ENCODE data around the gene PCDHB16. TPM values are rescaled to one million over a fixed set of nuclear protein-coding genes. Genes with fewer than 3 reads are reported as not detected.

The PCDHB16 gene
- total RNA-seq, 6 experiments from 2014 or later = 0.17 to 0.51 (median 0.34) TPM

DNA sequence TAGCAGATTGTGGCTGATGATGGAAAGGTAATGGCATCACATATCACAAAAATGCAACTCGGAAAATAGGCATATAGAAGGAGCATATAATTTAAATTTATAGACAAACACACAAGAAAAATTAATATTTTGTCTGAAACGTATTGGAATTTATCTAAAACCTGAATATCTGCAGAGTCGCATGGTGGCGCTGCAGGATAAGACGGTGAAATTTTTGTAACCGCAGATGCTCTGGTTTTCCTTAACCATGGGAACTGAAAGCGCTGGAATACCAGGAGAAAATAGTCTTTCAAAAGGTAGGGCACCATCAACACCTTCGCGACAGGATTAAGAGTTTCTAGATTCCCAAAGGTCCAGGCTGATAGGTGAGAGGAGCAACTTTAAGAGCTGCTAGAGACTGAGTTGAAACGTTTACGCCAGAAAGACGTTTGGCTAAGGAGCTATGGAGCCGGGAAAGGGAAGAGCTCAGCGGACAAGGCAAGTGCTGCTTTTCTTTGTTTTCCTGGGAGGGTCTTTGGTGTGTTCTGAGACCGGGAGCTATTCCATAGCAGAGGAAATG lies 52.0 kb downstream of the PCDHB16 start:
- H3K27me3 ChIP-seq = no peaks in the 10 kb centered on the region
- no peak overlapping the region for H3K27ac ChIP-seq
- DNase-seq (no peak), ATAC-seq (no peak)
- H3K4me1 ChIP-seq = no peaks in the 10 kb centered on the region
- WGBS (ENCODE audit: insufficient coverage, low coverage, low lambda C conversion rate, missing lambda C conversion rate) = 5% methylated on average over 15 of the region's 15 CpGs
- no peaks in the 10 kb centered on the region for H3K36me3 ChIP-seq
- no peak overlapping the region for H3K4me3 ChIP-seq
- intact Hi-C loops (cut with DNase I) = no loop called here
- no peak for TF ChIP-seq POLR2A (IDR thresholded peaks at IDR 0.05)
- TF ChIP-seq, protein P1, sequence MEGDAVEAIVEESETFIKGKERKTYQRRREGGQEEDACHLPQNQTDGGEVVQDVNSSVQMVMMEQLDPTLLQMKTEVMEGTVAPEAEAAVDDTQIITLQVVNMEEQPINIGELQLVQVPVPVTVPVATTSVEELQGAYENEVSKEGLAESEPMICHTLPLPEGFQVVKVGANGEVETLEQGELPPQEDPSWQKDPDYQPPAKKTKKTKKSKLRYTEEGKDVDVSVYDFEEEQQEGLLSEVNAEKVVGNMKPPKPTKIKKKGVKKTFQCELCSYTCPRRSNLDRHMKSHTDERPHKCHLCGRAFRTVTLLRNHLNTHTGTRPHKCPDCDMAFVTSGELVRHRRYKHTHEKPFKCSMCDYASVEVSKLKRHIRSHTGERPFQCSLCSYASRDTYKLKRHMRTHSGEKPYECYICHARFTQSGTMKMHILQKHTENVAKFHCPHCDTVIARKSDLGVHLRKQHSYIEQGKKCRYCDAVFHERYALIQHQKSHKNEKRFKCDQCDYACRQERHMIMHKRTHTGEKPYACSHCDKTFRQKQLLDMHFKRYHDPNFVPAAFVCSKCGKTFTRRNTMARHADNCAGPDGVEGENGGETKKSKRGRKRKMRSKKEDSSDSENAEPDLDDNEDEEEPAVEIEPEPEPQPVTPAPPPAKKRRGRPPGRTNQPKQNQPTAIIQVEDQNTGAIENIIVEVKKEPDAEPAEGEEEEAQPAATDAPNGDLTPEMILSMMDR (IDR thresholded peaks at IDR 0.05) = peak in 3 of 4 donors; percentile 7 to 12 (median 8)
- peaks cover 0 to 23% (median 4%) of the 10 kb centered on the region in 4 donors for H3K9me3 ChIP-seq

Other genes with a start within 250 kb of the PCDHB16 start
- gene PCDHAC2, start 215.9 kb upstream of the PCDHB16 start, total RNA-seq = 1 to 10 TPM in 3 of 6 experiments, under 1 TPM in 3; 0.68 to 2.2 (median 1.3) TPM
- not detected for gene PCDHB1, start 131.0 kb upstream of the PCDHB16 start, total RNA-seq
- gene PCDHB2, start 87.8 kb upstream of the PCDHB16 start, total RNA-seq = under 1 TPM in 3 of 6 experiments, not detected in 3; 0.11 to 0.19 (median 0.14) TPM
- gene PCDHB3, start 81.9 kb upstream of the PCDHB16 start, total RNA-seq = under 1 TPM in 3 of 6 experiments, not detected in 3; 0.07 to 0.31 (median 0.30) TPM
- gene PCDHB4, start 60.6 kb upstream of the PCDHB16 start, total RNA-seq = under 1 TPM; 0.10 to 0.35 (median 0.20) TPM
- 1 to 10 TPM in 1 of 6 experiments, under 1 TPM in 5; 0.18 to 1.2 (median 0.45) TPM for gene PCDHB5, start 47.2 kb upstream of the PCDHB16 start, total RNA-seq
- gene PCDHB6, start 32.3 kb upstream of the PCDHB16 start, total RNA-seq = under 1 TPM in 4 of 6 experiments, not detected in 2; 0.06 to 0.16 (median 0.12) TPM
- gene PCDHB7, start 9.7 kb upstream of the PCDHB16 start, total RNA-seq = under 1 TPM; 0.07 to 0.31 (median 0.13) TPM
- under 1 TPM in 4 of 6 experiments, not detected in 2; 0.12 to 0.49 (median 0.19) TPM for gene PCDHB8, start 4.6 kb upstream of the PCDHB16 start, total RNA-seq
- under 1 TPM in 5 of 6 experiments, not detected in 1; 0.07 to 0.51 (median 0.21) TPM for gene PCDHB9, start 4.8 kb downstream of the PCDHB16 start, total RNA-seq
- gene PCDHB10, start 10.0 kb downstream of the PCDHB16 start, total RNA-seq = under 1 TPM in 5 of 6 experiments, not detected in 1; 0.09 to 0.23 (median 0.12) TPM
- under 1 TPM in 5 of 6 experiments, not detected in 1; 0.06 to 0.44 (median 0.19) TPM for gene PCDHB11, start 17.2 kb downstream of the PCDHB16 start, total RNA-seq
- 1 to 10 TPM in 1 of 6 experiments, under 1 TPM in 4, not detected in 1; 0.27 to 1.1 (median 0.33) TPM for gene PCDHB12, start 26.3 kb downstream of the PCDHB16 start, total RNA-seq
- under 1 TPM; 0.25 to 1.00 (median 0.49) TPM for gene PCDHB13, start 31.5 kb downstream of the PCDHB16 start, total RNA-seq
- gene PCDHB14, start 41.0 kb downstream of the PCDHB16 start, total RNA-seq = 1 to 10 TPM in 1 of 6 experiments, under 1 TPM in 5; 0.44 to 1.0 (median 0.86) TPM
- under 1 TPM; 0.37 to 0.83 (median 0.63) TPM for gene PCDHB15, start 63.0 kb downstream of the PCDHB16 start, total RNA-seq
- gene SLC25A2, start 121.7 kb downstream of the PCDHB16 start, total RNA-seq = under 1 TPM in 1 of 6 experiments, not detected in 5; 0.31 TPM
- 10 to 100 TPM; 17.7 to 37.9 (median 22.3) TPM for gene TAF7, start 138.4 kb downstream of the PCDHB16 start, total RNA-seq
- under 1 TPM in 5 of 6 experiments, not detected in 1; 0.04 to 0.18 (median 0.12) TPM for gene PCDHGA1, start 148.1 kb downstream of the PCDHB16 start, total RNA-seq
- gene PCDHGA2, start 156.4 kb downstream of the PCDHB16 start, total RNA-seq = under 1 TPM; 0.49 to 0.88 (median 0.57) TPM
- 1 to 10 TPM in 2 of 6 experiments, under 1 TPM in 4; 0.51 to 1.8 (median 0.76) TPM for gene PCDHGA3, start 161.4 kb downstream of the PCDHB16 start, total RNA-seq
- 1 to 10 TPM in 1 of 6 experiments, under 1 TPM in 5; 0.37 to 1.2 (median 0.52) TPM for gene PCDHGB1, start 167.7 kb downstream of the PCDHB16 start, total RNA-seq
- gene PCDHGA4, start 172.6 kb downstream of the PCDHB16 start, total RNA-seq = 1 to 10 TPM in 2 of 6 experiments, under 1 TPM in 4; 0.39 to 1.8 (median 0.73) TPM
- 1 to 10 TPM in 5 of 6 experiments, under 1 TPM in 1; 0.51 to 2.8 (median 1.4) TPM for gene PCDHGB2, start 177.6 kb downstream of the PCDHB16 start, total RNA-seq
- gene PCDHGA5, start 181.8 kb downstream of the PCDHB16 start, total RNA-seq = 1 to 10 TPM in 1 of 6 experiments, under 1 TPM in 5; 0.32 to 1.2 (median 0.57) TPM
- gene PCDHGB3, start 187.9 kb downstream of the PCDHB16 start, total RNA-seq = 1 to 10 TPM in 3 of 6 experiments, under 1 TPM in 3; 0.56 to 1.8 (median 1.2) TPM
- 1 to 10 TPM in 3 of 6 experiments, under 1 TPM in 3; 0.56 to 1.3 (median 0.89) TPM for gene PCDHGA6, start 191.5 kb downstream of the PCDHB16 start, total RNA-seq
- gene PCDHGA7, start 200.4 kb downstream of the PCDHB16 start, total RNA-seq = under 1 TPM; 0.37 to 0.99 (median 0.76) TPM
- gene PCDHGB4, start 205.3 kb downstream of the PCDHB16 start, total RNA-seq = 1 to 10 TPM; 1.6 to 5.5 (median 2.4) TPM
- under 1 TPM; 0.27 to 0.88 (median 0.50) TPM for gene PCDHGA8, start 210.2 kb downstream of the PCDHB16 start, total RNA-seq
- gene PCDHGB5, start 215.6 kb downstream of the PCDHB16 start, total RNA-seq = 1 to 10 TPM; 3.0 to 6.8 (median 4.0) TPM
- 1 to 10 TPM; 1.0 to 2.5 (median 1.3) TPM for gene PCDHGA9, start 220.4 kb downstream of the PCDHB16 start, total RNA-seq
- 1 to 10 TPM; 1.9 to 5.0 (median 2.9) TPM for gene PCDHGB6, start 225.6 kb downstream of the PCDHB16 start, total RNA-seq
- gene PCDHGA10, start 230.6 kb downstream of the PCDHB16 start, total RNA-seq = 1 to 10 TPM; 1.5 to 4.6 (median 2.8) TPM
- 1 to 10 TPM; 1.2 to 3.7 (median 2.7) TPM for gene PCDHGB7, start 235.3 kb downstream of the PCDHB16 start, total RNA-seq
- gene PCDHGA11, start 238.7 kb downstream of the PCDHB16 start, total RNA-seq = 1 to 10 TPM in 3 of 6 experiments, under 1 TPM in 3; 0.81 to 1.7 (median 1.1) TPM
- gene PCDHGA12, start 248.1 kb downstream of the PCDHB16 start, total RNA-seq = 1 to 10 TPM in 4 of 6 experiments, under 1 TPM in 2; 0.73 to 1.6 (median 1.3) TPM